Measurements from ENCODE around the gene JMJD1C. TPM values are rescaled to one million over a fixed set of nuclear protein-coding genes. Genes with fewer than 3 reads are reported as not detected.

Gene JMJD1C
- total and polyA plus RNA-seq, 2 donors (not counting 3 experiments of a cell fraction or from before 2014, with no cell fraction given), result 32.1 to 97.1 TPM

- H3K27me3 ChIP-seq (ENCODE audit: control insufficient read depth in 2 of 2, insufficient read depth in 2 of 2, low read length in 2 of 2), result no peaks in the 10 kb centered on the region
- dilution Hi-C loops (cut with MboI; ENCODE audit: extremely low pct_ligation_motif_present, low sequenced_read_pairs), result no loop called here
- H3K4me1 ChIP-seq (ENCODE audit: control insufficient read depth, extremely low read depth, insufficient read depth, low read length), result peaks cover 7% of the 10 kb centered on the region
- no peaks in the 10 kb centered on the region for H3K9me3 ChIP-seq (replicated peaks; ENCODE audit: control insufficient read depth, insufficient read depth, low read length)
- no peak overlapping the region for H3K9ac ChIP-seq (replicated peaks; ENCODE audit: extremely low read depth, insufficient read depth, low read length)
- H3K4me3 ChIP-seq (replicated peaks in 1 of 3; ENCODE audit: insufficient read depth in 1 of 3, low read depth in 1 of 3, low read length in 3 of 3), result no peak overlapping the region
- no peak overlapping the region for H3K27ac ChIP-seq (ENCODE audit: insufficient read depth, low read depth, low read length)
- no peaks in the 10 kb centered on the region for H4K20me1 ChIP-seq (replicated peaks; ENCODE audit: control insufficient read depth, extremely low read depth, insufficient read depth, low read length)
- H3K9me1 ChIP-seq (replicated peaks; ENCODE audit: control insufficient read depth, extremely low read depth, insufficient read depth, low read length), result no peaks in the 10 kb centered on the region
- DNase-seq (ENCODE audit: low read depth, low spot score), result no peak
- TF ChIP-seq CTCF (IDR thresholded peaks at IDR 0.05; ENCODE audit: extremely low read depth in 1 of 2, insufficient read depth in 1 of 2, low read depth in 1 of 2, low read length in 2 of 2) (no peak), JUN (IDR thresholded peaks at IDR 0.05; ENCODE audit: borderline replicate concordance, insufficient read depth, insufficient read length, low read depth) (no peak), MAX (IDR thresholded peaks at IDR 0.05; ENCODE audit: insufficient read depth, insufficient read length) (no peak), POLR2AphosphoS5 (IDR thresholded peaks at IDR 0.05; ENCODE audit: insufficient read depth, low read depth, low read length) (no peak), GATA2 (IDR thresholded peaks at IDR 0.05; ENCODE audit: insufficient read depth, insufficient read length, low read depth, low read length) (no peak), FOS (IDR thresholded peaks at IDR 0.05; ENCODE audit: borderline replicate concordance, insufficient read depth, low read length) (no peak), MYC (IDR thresholded peaks at IDR 0.05; ENCODE audit: low read depth, low read length) (no peak), EZH2 (IDR thresholded peaks at IDR 0.05; ENCODE audit: borderline replicate concordance, low read depth, low read length, severe bottlenecking) (no peak), POLR2A (IDR thresholded peaks at IDR 0.05; ENCODE audit: low read depth, low read length) (no peak)
- intact Hi-C loops (cut with micrococcal nuclease), result loop anchor here (5.0 kb wide), 1 partner anchor 538 kb away; no protein-coding TSS in a partner anchor
- ChIA-PET CTCF (no interaction called here), POLR2A (no interaction called here)
- FAIRE-seq, result no peak
- peaks cover 15% of the 10 kb centered on the region for H3K79me2 ChIP-seq (ENCODE audit: control insufficient read depth, insufficient read depth, low read length)
- no peak overlapping the region for H2AFZ ChIP-seq (ENCODE audit: low read depth, low read length)
- H3K4me2 ChIP-seq (ENCODE audit: insufficient read depth, low read length), result no peak overlapping the region
- BruUV-seq (replicated peaks), result no TSS peak
- H3K36me3 ChIP-seq (ENCODE audit: control insufficient read depth in 2 of 2, extremely low read depth in 1 of 2, insufficient read depth in 2 of 2, low read length in 2 of 2), result no peaks in the 10 kb centered on the region
These were observed 335.9 kb downstream of the JMJD1C start for GRCh38 chr10:63129888-63130287.

Measured in endothelial cell of umbilical vein (primary cell).